ENCODE measurements around the gene DSN1.

DSN1 gene

GRCh38 chr20:36793294-36794115 is 19.9 kb upstream of the DSN1 start:
- Histone ChIP-seq H3K27me3 (ENCODE audit: control insufficient read depth, insufficient read depth, low read length) (no peaks in the 10 kb centered on the region), H3K9ac (ENCODE audit: low read depth, low read length) (no peak overlapping the region), H3K4me3 (ENCODE audit: low read depth, low read length) (no peak overlapping the region), H3K4me1 (ENCODE audit: control insufficient read depth, insufficient read depth, low read length) (no peaks in the 10 kb centered on the region), H3K36me3 (ENCODE audit: control insufficient read depth, insufficient read depth, low read length) (peaks cover 27% of the 10 kb centered on the region), H3K9me3 (ENCODE audit: control insufficient read depth, insufficient read depth, low read length) (no peaks in the 10 kb centered on the region)

DNA sequence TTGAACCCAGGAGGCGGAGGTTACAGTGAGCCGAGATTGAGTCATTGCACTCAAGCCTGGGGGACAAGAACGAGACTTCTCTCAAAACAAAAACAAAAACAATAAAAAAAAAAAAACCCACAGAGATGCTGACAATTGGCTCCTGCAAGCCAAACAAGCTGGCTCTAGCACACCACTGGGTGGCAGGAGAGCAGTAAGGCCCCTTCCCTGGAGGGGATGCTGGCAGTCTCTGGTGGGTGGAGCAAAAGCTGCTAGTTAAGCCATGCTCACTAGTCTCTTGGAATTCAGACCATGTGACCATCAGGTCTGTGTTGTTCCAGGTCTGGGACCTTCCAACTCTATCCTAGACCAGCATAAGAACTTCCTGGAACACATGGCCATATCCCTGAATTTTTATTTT is 18.9 kb upstream of the DSN1 start:
- Histone ChIP-seq H3K27me3 (ENCODE audit: control insufficient read depth, insufficient read depth, low read length) (no peaks in the 10 kb centered on the region), H3K9ac (ENCODE audit: low read depth, low read length) (no peak overlapping the region), H3K4me1 (ENCODE audit: control insufficient read depth, insufficient read depth, low read length) (no peaks in the 10 kb centered on the region), H3K9me3 (ENCODE audit: control insufficient read depth, insufficient read depth, low read length) (no peaks in the 10 kb centered on the region), H3K4me3 (ENCODE audit: low read depth, low read length) (no peak overlapping the region), H3K36me3 (ENCODE audit: control insufficient read depth, insufficient read depth, low read length) (peaks cover 19% of the 10 kb centered on the region)

GRCh38 chr20:36791862-36792261 is 18.3 kb upstream of the DSN1 start:
- no peaks in the 10 kb centered on the region for H3K9me3 ChIP-seq (ENCODE audit: control insufficient read depth, insufficient read depth, low read length)
- H3K4me1 ChIP-seq (ENCODE audit: control insufficient read depth, insufficient read depth, low read length): no peaks in the 10 kb centered on the region
- H3K9ac ChIP-seq (ENCODE audit: low read depth, low read length): no peak overlapping the region
- H3K27me3 ChIP-seq (ENCODE audit: control insufficient read depth, insufficient read depth, low read length): no peaks in the 10 kb centered on the region
- H3K36me3 ChIP-seq (ENCODE audit: control insufficient read depth, insufficient read depth, low read length): peaks cover 15% of the 10 kb centered on the region
- H3K4me3 ChIP-seq (ENCODE audit: low read depth, low read length): no peak overlapping the region

DNA sequence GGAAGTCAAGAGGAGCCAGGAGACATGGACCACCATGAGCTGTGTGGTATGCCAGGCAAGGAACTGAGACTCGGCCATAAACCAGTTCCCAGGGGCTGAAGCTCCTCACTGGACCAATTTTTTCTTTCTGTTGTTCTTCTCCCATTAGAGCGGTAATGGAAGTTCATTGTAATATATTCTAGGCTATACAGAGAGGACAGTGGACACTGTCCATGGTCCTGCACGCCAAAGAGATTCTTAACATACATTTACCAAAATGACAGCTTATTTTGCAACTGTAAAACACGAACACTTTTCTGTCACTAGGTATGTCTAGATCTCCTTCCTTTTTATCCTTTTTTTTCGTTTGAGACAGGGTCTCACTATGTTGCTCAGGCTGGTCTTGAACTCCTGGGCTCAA is 13.1 kb upstream of the DSN1 start:
- Histone ChIP-seq H3K27me3 (ENCODE audit: control insufficient read depth, insufficient read depth, low read length) (no peaks in the 10 kb centered on the region), H3K36me3 (ENCODE audit: control insufficient read depth, insufficient read depth, low read length) (peaks cover 21% of the 10 kb centered on the region), H3K4me3 (ENCODE audit: low read depth, low read length) (no peak overlapping the region)

GRCh38 chr20:36786246-36786645 is 12.7 kb upstream of the DSN1 start:
- Histone ChIP-seq H3K4me3 (ENCODE audit: low read depth, low read length) (no peak overlapping the region), H3K36me3 (ENCODE audit: control insufficient read depth, insufficient read depth, low read length) (peaks cover 19% of the 10 kb centered on the region), H3K9me3 (ENCODE audit: control insufficient read depth, insufficient read depth, low read length) (no peaks in the 10 kb centered on the region), H3K27me3 (ENCODE audit: control insufficient read depth, insufficient read depth, low read length) (no peaks in the 10 kb centered on the region), H3K4me1 (ENCODE audit: control insufficient read depth, insufficient read depth, low read length) (no peaks in the 10 kb centered on the region), H3K9ac (ENCODE audit: low read depth, low read length) (no peak overlapping the region)

More for the DNA sequence above, 13.1 kb upstream of the DSN1 start:
- Histone ChIP-seq H3K4me1 (ENCODE audit: control insufficient read depth, insufficient read depth, low read length) (no peaks in the 10 kb centered on the region), H3K9me3 (ENCODE audit: control insufficient read depth, insufficient read depth, low read length) (no peaks in the 10 kb centered on the region), H3K9ac (ENCODE audit: low read depth, low read length) (no peak overlapping the region)

DNA sequence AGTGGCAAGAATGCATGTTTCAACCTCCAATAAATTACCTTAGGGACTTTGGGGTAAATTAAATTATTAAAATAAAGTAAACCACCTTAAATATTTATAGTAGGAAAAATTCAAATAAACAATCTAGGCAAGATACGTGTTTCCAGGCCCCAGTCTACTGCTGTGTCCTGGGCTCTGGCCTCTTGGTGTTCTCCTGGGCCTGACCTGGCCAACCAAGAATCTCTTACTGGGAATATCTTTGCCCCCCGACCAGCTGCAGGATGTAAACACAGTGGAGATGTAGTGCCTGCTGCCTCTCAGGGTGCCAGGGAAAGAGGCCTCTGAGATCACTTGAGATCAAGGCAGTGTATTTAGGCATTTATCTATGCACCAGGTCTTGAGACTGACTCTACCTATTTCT is 11.7 kb upstream of the DSN1 start:
- Histone ChIP-seq H3K9me3 (ENCODE audit: control insufficient read depth, insufficient read depth, low read length) (no peaks in the 10 kb centered on the region), H3K36me3 (ENCODE audit: control insufficient read depth, insufficient read depth, low read length) (peaks cover 19% of the 10 kb centered on the region), H3K9ac (ENCODE audit: low read depth, low read length) (no peak overlapping the region), H3K27me3 (ENCODE audit: control insufficient read depth, insufficient read depth, low read length) (no peaks in the 10 kb centered on the region), H3K4me1 (ENCODE audit: control insufficient read depth, insufficient read depth, low read length) (no peaks in the 10 kb centered on the region), H3K4me3 (ENCODE audit: low read depth, low read length) (no peak overlapping the region)

DNA sequence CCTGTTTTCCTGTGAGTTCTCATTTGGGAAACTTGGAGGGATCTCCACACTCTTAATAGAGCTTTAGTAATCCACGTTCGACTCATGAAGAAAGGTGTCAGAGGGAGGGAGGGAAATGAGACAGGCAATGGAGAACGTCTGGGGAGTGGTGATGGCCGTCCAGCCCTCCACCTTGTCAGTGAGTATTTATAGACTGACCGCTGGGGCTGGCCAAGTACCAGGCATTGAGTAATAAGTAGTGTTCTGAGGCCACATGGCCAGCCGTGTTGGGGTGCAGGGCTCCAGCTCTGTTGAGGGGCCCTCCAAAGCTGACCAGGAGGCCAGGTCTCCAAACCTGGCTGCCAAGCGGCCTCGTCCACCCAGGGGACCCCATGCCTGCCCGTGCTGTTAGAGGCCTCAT is 11.3 kb upstream of the DSN1 start:
- H3K27me3 ChIP-seq (ENCODE audit: control insufficient read depth, insufficient read depth, low read length): no peaks in the 10 kb centered on the region
- no peak overlapping the region for H3K9ac ChIP-seq (ENCODE audit: low read depth, low read length)
- H3K4me3 ChIP-seq (ENCODE audit: low read depth, low read length): no peak overlapping the region
- peaks cover 19% of the 10 kb centered on the region for H3K36me3 ChIP-seq (ENCODE audit: control insufficient read depth, insufficient read depth, low read length)
- H3K9me3 ChIP-seq (ENCODE audit: control insufficient read depth, insufficient read depth, low read length): no peaks in the 10 kb centered on the region
- no peaks in the 10 kb centered on the region for H3K4me1 ChIP-seq (ENCODE audit: control insufficient read depth, insufficient read depth, low read length)

GRCh38 chr20:36784116-36784515 is 10.6 kb upstream of the DSN1 start:
- Histone ChIP-seq H3K9ac (ENCODE audit: low read depth, low read length) (no peak overlapping the region), H3K27me3 (ENCODE audit: control insufficient read depth, insufficient read depth, low read length) (no peaks in the 10 kb centered on the region), H3K4me1 (ENCODE audit: control insufficient read depth, insufficient read depth, low read length) (no peaks in the 10 kb centered on the region), H3K9me3 (ENCODE audit: control insufficient read depth, insufficient read depth, low read length) (no peaks in the 10 kb centered on the region), H3K4me3 (ENCODE audit: low read depth, low read length) (no peak overlapping the region), H3K36me3 (ENCODE audit: control insufficient read depth, insufficient read depth, low read length) (peaks cover 19% of the 10 kb centered on the region)

DNA sequence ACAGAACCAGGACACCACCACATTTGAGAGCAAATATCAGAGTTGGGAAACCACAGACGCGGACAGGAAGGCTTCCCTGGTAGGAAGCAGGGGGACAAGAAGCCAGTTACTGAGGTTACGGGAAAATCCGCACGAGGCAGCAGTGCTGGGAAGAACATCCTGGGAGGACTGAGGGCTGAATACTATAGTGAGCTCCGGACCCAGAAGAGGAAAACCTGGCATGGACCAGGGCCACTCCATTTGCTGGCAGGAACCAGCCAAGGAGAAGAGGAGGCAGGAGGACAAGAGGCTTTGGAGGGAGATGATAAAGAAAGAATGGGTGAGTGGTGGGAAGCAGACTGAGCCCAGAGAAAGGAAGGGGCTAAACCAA is 6.1 kb upstream of the DSN1 start:
- no peak overlapping the region for H3K9ac ChIP-seq (ENCODE audit: low read depth, low read length)
- peaks cover 3% of the 10 kb centered on the region for H3K36me3 ChIP-seq (ENCODE audit: control insufficient read depth, insufficient read depth, low read length)
- H3K27me3 ChIP-seq (ENCODE audit: control insufficient read depth, insufficient read depth, low read length): no peaks in the 10 kb centered on the region
- H3K9me3 ChIP-seq (ENCODE audit: control insufficient read depth, insufficient read depth, low read length): no peaks in the 10 kb centered on the region
- no peak overlapping the region for H3K4me3 ChIP-seq (ENCODE audit: low read depth, low read length)
- H3K4me1 ChIP-seq (ENCODE audit: control insufficient read depth, insufficient read depth, low read length): peaks cover 3% of the 10 kb centered on the region

DNA sequence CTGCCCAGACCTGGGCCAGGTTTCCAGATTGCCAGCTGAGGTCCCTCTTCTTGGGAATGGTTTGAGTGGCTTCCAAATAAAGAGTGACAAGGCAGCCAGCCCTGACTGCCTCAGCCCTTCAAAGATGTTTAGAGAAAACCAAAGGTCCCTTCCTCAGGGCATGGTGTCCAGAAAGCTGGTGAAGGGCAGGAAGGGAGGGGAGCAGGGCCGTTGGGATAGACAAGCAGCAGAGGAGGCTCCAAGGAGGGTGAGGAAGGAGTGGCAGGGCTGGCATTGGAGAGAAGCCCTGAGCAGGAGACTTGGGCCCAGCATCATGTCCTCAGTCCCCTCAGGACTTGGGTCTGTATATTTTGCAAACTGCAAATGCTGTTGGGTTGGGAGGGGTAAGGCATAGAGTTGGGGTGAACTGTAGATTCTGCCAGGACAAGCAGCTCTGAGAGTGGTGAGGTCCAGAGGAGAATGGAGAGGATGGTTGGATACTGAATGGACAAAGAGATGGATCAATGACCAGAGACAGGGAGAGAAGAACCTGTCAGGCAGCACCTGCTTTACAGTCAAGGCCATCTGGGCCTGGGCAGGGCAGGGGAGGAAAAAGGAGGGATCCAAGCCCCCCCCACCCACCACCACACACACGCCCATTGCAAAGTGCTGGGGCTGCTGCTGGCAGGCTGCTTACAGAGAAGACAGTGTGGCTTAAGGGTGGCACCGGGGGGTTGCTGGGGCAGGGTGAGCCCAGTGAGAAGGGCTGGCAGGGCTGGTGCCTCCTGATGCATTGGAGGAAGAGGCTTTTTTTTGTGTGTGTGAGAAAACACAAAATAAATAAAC is 5.5 kb upstream of the DSN1 start:
- Histone ChIP-seq H3K36me3 (ENCODE audit: control insufficient read depth, insufficient read depth, low read length) (no peaks in the 10 kb centered on the region), H3K9me3 (ENCODE audit: control insufficient read depth, insufficient read depth, low read length) (no peaks in the 10 kb centered on the region), H3K27me3 (ENCODE audit: control insufficient read depth, insufficient read depth, low read length) (no peaks in the 10 kb centered on the region), H3K4me3 (ENCODE audit: low read depth, low read length) (no peak overlapping the region), H3K4me1 (ENCODE audit: control insufficient read depth, insufficient read depth, low read length) (peaks cover 3% of the 10 kb centered on the region), H3K9ac (ENCODE audit: low read depth, low read length) (no peak overlapping the region)

DNA sequence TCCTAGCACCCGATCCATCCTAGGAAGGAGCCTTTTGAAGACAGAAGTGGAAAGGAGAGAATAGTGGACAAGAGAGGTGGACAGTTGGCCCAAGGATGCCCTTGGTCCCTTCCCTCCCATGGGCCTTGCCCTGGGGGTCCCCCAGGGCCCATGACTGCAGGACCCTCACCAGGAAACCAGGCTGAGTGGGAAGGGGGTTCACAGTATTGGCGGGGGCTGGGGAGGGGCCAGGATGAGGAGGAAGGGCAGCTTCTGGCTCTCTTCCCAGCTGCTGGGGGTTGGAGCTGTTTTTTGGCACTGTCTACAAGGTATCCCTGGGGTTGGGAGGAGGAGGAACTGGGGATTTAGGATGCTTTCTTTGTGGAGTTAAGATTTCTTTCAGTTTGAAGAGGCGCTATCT is 4.0 kb upstream of the DSN1 start:
- Histone ChIP-seq H3K9ac (ENCODE audit: low read depth, low read length) (no peak overlapping the region), H3K4me1 (ENCODE audit: control insufficient read depth, insufficient read depth, low read length) (peaks cover 8% of the 10 kb centered on the region), H3K4me3 (ENCODE audit: low read depth, low read length) (no peak overlapping the region), H3K9me3 (ENCODE audit: control insufficient read depth, insufficient read depth, low read length) (no peaks in the 10 kb centered on the region), H3K36me3 (ENCODE audit: control insufficient read depth, insufficient read depth, low read length) (no peaks in the 10 kb centered on the region), H3K27me3 (ENCODE audit: control insufficient read depth, insufficient read depth, low read length) (no peaks in the 10 kb centered on the region)

GRCh38 chr20:36777167-36777566 is 3.6 kb upstream of the DSN1 start:
- Histone ChIP-seq H3K36me3 (ENCODE audit: control insufficient read depth, insufficient read depth, low read length) (no peaks in the 10 kb centered on the region), H3K4me1 (ENCODE audit: control insufficient read depth, insufficient read depth, low read length) (peaks cover 8% of the 10 kb centered on the region), H3K9me3 (ENCODE audit: control insufficient read depth, insufficient read depth, low read length) (no peaks in the 10 kb centered on the region), H3K4me3 (ENCODE audit: low read depth, low read length) (no peak overlapping the region), H3K27me3 (ENCODE audit: control insufficient read depth, insufficient read depth, low read length) (no peaks in the 10 kb centered on the region), H3K9ac (ENCODE audit: low read depth, low read length) (no peak overlapping the region)
